ENCODE results near the gene VPS37C. TPM values are rescaled to one million over a fixed set of nuclear protein-coding genes. Genes with fewer than 3 reads are reported as not detected.

The VPS37C gene
- total and polyA plus RNA-seq, 9 of the 15 experiments (the other 6 are each of a cell fraction or from before 2014, with no cell fraction given): 0.62 to 29.8 (median 11.5) TPM

DNA sequence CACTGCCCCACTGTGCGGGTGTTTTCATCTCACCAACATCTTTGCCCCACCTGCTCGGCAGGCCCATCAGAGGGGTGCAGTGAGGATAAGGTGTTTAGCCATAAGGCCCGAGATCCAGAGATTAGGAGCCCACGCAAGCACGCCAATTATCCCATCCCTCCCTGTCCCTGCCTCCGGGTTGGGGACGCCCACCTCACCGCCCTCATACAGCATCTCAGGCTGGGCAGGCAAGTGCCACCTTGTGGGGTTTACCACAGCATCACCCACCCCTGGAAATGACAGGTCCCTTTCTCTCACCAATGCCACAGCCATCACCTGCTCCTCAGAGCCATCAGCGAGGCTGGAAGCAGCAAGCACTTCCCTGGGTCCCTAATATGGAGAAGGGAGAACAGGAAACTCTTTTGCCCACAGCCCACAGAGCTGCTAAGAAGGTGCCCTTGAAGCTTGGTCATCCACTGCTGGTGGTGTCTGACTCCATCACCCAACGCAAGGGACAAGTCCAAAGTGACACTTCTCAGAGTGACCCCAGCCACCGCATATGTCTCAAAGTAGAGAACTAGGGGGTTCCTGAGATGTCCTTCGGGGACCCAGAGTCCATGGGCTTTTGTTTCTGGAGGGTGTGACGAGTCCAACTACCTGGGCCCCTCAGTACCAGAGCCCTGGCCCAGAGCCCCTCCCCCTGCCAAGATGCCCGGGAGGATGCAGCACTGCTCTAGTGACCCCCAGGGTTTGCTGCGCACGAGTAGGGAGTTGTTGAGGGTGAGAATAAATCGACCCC is 15.8 kb downstream of the VPS37C start:
- H3K4me3 ChIP-seq: no peak overlapping the region
- CTCF ChIA-PET (ENCODE audit: low intra/inter-chr PET ratio): interaction anchor here (0.6 kb wide), 1 partner anchor 266 kb away, joined by 4 read pairs; no protein-coding TSS in a partner anchor
- peaks cover 73% of the 10 kb centered on the region for H3K79me2 ChIP-seq (ENCODE audit: control insufficient read depth, insufficient read depth, low read length)
- no peak overlapping the region for H3K27ac ChIP-seq (ENCODE audit: extremely low read depth, low read depth, low read length)
- peaks cover 6% of the 10 kb centered on the region for H3K9me1 ChIP-seq (ENCODE audit: control insufficient read depth, insufficient read depth, low read length)
- no peak overlapping the region for H3K9ac ChIP-seq (ENCODE audit: insufficient read depth in 1 of 2, low read depth in 2 of 2, low read length in 2 of 2)
- no peaks in the 10 kb centered on the region for H3K9me3 ChIP-seq (replicated peaks; ENCODE audit: control insufficient read depth, insufficient read depth, low read depth, low read length)
- H3K4me1 ChIP-seq (replicated peaks in 1 of 2; ENCODE audit: control insufficient read depth in 2 of 2, insufficient read depth in 2 of 2, low read length in 2 of 2): peaks cover 23 to 29% of the 10 kb centered on the region in 2 experiments
- H3K36me3 ChIP-seq (ENCODE audit: control insufficient read depth, insufficient read depth, low read length): peaks cover 10% of the 10 kb centered on the region; the same call in 1 of the 3 replicates
- no peak overlapping the region for H2AFZ ChIP-seq (ENCODE audit: low read depth, low read length)
- in situ Hi-C loops (cut with MboI): no loop called here
- WGBS (ENCODE audit: insufficient coverage, low coverage, missing lambda C conversion rate): 87% methylated on average over 14 of the region's 17 CpGs
- intact Hi-C loops (cut with micrococcal nuclease): no loop called here
- no TSS peak for BruUV-seq (replicated peaks)
- FAIRE-seq (no peak), ATAC-seq (no peak), DNase-seq (ENCODE audit: extremely low read depth in 1 of 4, low spot score in 3 of 4) (no peak)
- POLR2A ChIA-PET: no interaction called here
- H3K4me2 ChIP-seq (ENCODE audit: insufficient read depth, low read length): no peak overlapping the region
- TF ChIP-seq SRF (CRISPR knock-in tag; IDR thresholded peaks at IDR 0.05): no peak
- TF ChIP-seq, protein P1, sequence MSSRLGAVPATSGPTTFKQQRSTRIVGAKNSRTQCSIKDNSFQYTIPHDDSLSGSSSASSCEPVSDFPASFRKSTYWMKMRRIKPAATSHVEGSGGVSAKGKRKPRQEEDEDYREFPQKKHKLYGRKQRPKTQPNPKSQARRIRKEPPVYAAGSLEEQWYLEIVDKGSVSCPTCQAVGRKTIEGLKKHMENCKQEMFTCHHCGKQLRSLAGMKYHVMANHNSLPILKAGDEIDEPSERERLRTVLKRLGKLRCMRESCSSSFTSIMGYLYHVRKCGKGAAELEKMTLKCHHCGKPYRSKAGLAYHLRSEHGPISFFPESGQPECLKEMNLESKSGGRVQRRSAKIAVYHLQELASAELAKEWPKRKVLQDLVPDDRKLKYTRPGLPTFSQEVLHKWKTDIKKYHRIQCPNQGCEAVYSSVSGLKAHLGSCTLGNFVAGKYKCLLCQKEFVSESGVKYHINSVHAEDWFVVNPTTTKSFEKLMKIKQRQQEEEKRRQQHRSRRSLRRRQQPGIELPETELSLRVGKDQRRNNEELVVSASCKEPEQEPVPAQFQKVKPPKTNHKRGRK (tag; IDR thresholded peaks at IDR 0.05): no peak
- no peak for TF ChIP-seq ZKSCAN8 (CRISPR knock-in tag; IDR thresholded peaks at IDR 0.05)
- TF ChIP-seq RHOXF2B (CRISPR knock-in tag; conservative IDR thresholded peaks at IDR 0.05): no peak
- no peak for TF ChIP-seq DIDO1 (tag; IDR thresholded peaks at IDR 0.05; ENCODE audit: low read depth)
- TF ChIP-seq NELFE (IDR thresholded peaks at IDR 0.05; ENCODE audit: insufficient read depth, insufficient read length): no peak
- no peak for TF ChIP-seq DACH1 (IDR thresholded peaks at IDR 0.05; ENCODE audit: partially characterized antibody)
- TF ChIP-seq, protein P2, sequence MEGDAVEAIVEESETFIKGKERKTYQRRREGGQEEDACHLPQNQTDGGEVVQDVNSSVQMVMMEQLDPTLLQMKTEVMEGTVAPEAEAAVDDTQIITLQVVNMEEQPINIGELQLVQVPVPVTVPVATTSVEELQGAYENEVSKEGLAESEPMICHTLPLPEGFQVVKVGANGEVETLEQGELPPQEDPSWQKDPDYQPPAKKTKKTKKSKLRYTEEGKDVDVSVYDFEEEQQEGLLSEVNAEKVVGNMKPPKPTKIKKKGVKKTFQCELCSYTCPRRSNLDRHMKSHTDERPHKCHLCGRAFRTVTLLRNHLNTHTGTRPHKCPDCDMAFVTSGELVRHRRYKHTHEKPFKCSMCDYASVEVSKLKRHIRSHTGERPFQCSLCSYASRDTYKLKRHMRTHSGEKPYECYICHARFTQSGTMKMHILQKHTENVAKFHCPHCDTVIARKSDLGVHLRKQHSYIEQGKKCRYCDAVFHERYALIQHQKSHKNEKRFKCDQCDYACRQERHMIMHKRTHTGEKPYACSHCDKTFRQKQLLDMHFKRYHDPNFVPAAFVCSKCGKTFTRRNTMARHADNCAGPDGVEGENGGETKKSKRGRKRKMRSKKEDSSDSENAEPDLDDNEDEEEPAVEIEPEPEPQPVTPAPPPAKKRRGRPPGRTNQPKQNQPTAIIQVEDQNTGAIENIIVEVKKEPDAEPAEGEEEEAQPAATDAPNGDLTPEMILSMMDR (IDR thresholded peaks at IDR 0.05 in 2 of 3, conservative IDR thresholded peaks at IDR 0.05 in 1 of 3; ENCODE audit: insufficient read depth in 2 of 3, low read depth in 1 of 3, low read length in 3 of 3): no peak
- H4K20me1 ChIP-seq (replicated peaks; ENCODE audit: control insufficient read depth, insufficient read depth, low read length): peaks cover 29% of the 10 kb centered on the region; the same call in 1 of the 2 replicates
- H3K27me3 ChIP-seq (ENCODE audit: control insufficient read depth in 2 of 2, insufficient read depth in 2 of 2, low read length in 2 of 2): no peaks in the 10 kb centered on the region
